DOHH2 (cell line): ENCODE results near the gene SORL1.
A peak's percentile ranks its signal among the peaks of the same experiment; 100 is the strongest.

ENCODE experiments used
- H3F3A ChIP-seq: fragments of 200-600 bp; sonication (generic), shearing (Covaris generic); 2 replicates; pipeline ENCODE4 v1.6.0; 2016; ENCODE audit warnings: antibody characterized with exemption, mild to moderate bottlenecking; ENCODE audit not compliant: control insufficient read depth, insufficient read depth
- H3K27ac ChIP-seq: fragments of 200-600 bp; sonication (generic); 2 replicates; pipeline ENCODE4 v1.5.1; 2014; ENCODE audit warnings: low read depth, mild to moderate bottlenecking, low read length, moderate library complexity
- H3K27me3 ChIP-seq: fragments of 200-600 bp; sonication (generic); 2 replicates; pipeline ENCODE4 v1.6.1; 2014; ENCODE audit warnings: mild to moderate bottlenecking, low read length, mixed read lengths; ENCODE audit not compliant: control insufficient read depth
- H3K36me3 ChIP-seq: fragments of 200-600 bp; sonication (generic); 2 replicates; pipeline ENCODE4 v1.6.1; 2014; ENCODE audit warnings: mild to moderate bottlenecking, low read length, moderate library complexity, mixed read lengths; ENCODE audit not compliant: control insufficient read depth
- H3K4me1 ChIP-seq: fragments of 200-600 bp; sonication (generic); 2 replicates; pipeline ENCODE4 v1.6.1; 2014; ENCODE audit warnings: mild to moderate bottlenecking, low read length, mixed read lengths; ENCODE audit not compliant: control insufficient read depth
- H3K4me2 ChIP-seq: fragments of 200-600 bp; sonication (generic); 2 replicates; pipeline ENCODE4 v1.6.0; 2014; ENCODE audit warnings: mild to moderate bottlenecking, low read length, moderate library complexity
- H3K4me3 ChIP-seq: fragments of 200-600 bp; sonication (generic); 2 replicates; pipeline ENCODE4 v1.5.1; 2014; ENCODE audit warnings: mild to moderate bottlenecking, low read length, mixed read lengths
- H3K79me2 ChIP-seq: fragments of 200-600 bp; sonication (generic); 2 replicates; pipeline ENCODE4 v1.6.1; 2014; ENCODE audit warnings: mild to moderate bottlenecking, low read length, mixed read lengths; ENCODE audit not compliant: control insufficient read depth
- H3K9me2 ChIP-seq: fragments of 200-600 bp; sonication (generic); replicated peaks from 2 replicates; pipeline ENCODE4 v1.6.1; 2014; ENCODE audit warnings: mild to moderate bottlenecking, low read length, mixed read lengths; ENCODE audit not compliant: control insufficient read depth
- H3K9me3 ChIP-seq: fragments of 200-600 bp; sonication (generic); 2 replicates; pipeline ENCODE4 v1.6.1; 2014; ENCODE audit warnings: antibody characterized with exemption, low read length, mixed read lengths; ENCODE audit not compliant: control insufficient read depth, insufficient read depth
- H4K20me1 ChIP-seq: fragments of 200-600 bp; sonication (generic); 2 replicates; pipeline ENCODE4 v1.6.0; 2014; ENCODE audit warnings: low read depth, mild to moderate bottlenecking, antibody characterized with exemption, low read length, moderate library complexity; ENCODE audit not compliant: control insufficient read depth, insufficient read depth
- EZH2phosphoT487 ChIP-seq: fragments of 200-600 bp; sonication (generic); IDR thresholded peaks from 2 replicates; pipeline ENCODE4 v1.6.1; 2017; ENCODE audit warnings: borderline replicate concordance, mild to moderate bottlenecking, antibody characterized with exemption, low read length, moderate library complexity, mixed read lengths
- TF ChIP-seq, protein P1 (sequence below): fragments of 200-600 bp; sonication (generic); IDR thresholded peaks from one replicate; pipeline ENCODE4 v1.5.1; 2014; ENCODE audit warnings: antibody characterized with exemption, mild to moderate bottlenecking, low read depth, low read length; ENCODE audit not compliant: poor library complexity, severe bottlenecking

The SORL1 gene

DNA sequence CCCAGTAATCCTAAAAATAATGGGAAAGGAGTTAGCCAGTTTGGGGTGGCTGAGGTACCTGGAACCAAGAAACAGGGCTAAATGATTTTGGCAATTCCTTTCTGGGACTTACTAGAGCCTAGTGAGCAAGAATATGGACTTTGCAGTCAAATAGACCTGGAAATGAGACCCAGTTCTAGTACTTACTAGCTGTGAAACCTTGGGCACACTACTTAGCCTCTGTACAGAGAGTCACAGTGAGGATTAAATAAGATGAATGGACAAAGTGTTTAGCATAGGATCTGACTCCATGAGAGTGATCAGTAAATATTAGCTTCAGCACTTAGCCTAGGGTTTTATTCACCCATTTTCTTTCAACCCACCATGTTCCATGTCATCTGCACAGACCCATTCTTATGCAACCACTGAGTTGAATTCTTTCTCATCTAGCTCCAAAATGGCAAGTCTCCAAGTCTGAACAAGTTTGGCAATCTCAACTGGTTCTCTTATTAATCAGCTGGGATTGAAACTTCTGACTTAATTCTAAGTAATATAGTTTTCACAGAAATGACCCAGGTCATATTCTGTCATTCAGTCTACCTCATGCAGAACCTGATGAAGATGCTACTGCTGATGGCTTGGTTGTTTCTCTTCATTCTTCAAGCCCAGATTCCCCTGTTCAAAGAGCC lies 15.0 kb upstream of the SORL1 start:
- no peak overlapping the region for H3K4me3 ChIP-seq
- peaks cover 16% of the 10 kb centered on the region for H3F3A ChIP-seq
- no peaks in the 10 kb centered on the region; the same call in 1 of the 2 replicates for H3K36me3 ChIP-seq
- no peaks in the 10 kb centered on the region for H3K9me2 ChIP-seq
- no peaks in the 10 kb centered on the region for H3K9me3 ChIP-seq
- H3K4me1 ChIP-seq = peaks cover 63% of the 10 kb centered on the region
- TF ChIP-seq EZH2phosphoT487 = no peak
- TF ChIP-seq, protein P1, sequence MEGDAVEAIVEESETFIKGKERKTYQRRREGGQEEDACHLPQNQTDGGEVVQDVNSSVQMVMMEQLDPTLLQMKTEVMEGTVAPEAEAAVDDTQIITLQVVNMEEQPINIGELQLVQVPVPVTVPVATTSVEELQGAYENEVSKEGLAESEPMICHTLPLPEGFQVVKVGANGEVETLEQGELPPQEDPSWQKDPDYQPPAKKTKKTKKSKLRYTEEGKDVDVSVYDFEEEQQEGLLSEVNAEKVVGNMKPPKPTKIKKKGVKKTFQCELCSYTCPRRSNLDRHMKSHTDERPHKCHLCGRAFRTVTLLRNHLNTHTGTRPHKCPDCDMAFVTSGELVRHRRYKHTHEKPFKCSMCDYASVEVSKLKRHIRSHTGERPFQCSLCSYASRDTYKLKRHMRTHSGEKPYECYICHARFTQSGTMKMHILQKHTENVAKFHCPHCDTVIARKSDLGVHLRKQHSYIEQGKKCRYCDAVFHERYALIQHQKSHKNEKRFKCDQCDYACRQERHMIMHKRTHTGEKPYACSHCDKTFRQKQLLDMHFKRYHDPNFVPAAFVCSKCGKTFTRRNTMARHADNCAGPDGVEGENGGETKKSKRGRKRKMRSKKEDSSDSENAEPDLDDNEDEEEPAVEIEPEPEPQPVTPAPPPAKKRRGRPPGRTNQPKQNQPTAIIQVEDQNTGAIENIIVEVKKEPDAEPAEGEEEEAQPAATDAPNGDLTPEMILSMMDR = no peak
- H3K27ac ChIP-seq = 0 out of 2 replicates have a peak overlapping the region, but pooled peaks have one; percentile 1
- no peaks in the 10 kb centered on the region for H3K27me3 ChIP-seq
- no peak overlapping the region for H3K4me2 ChIP-seq
- H4K20me1 ChIP-seq = no peaks in the 10 kb centered on the region
- H3K79me2 ChIP-seq = no peaks in the 10 kb centered on the region

- no peak overlapping the region for H3K4me3 ChIP-seq
- H3K9me3 ChIP-seq = no peaks in the 10 kb centered on the region
- TF ChIP-seq EZH2phosphoT487 = no peak
- TF ChIP-seq, protein P1 = no peak
- no peaks in the 10 kb centered on the region for H3K79me2 ChIP-seq
- no peaks in the 10 kb centered on the region for H4K20me1 ChIP-seq
- no peaks in the 10 kb centered on the region for H3K27me3 ChIP-seq
- no peaks in the 10 kb centered on the region for H3K36me3 ChIP-seq
- H3K4me2 ChIP-seq = no peak overlapping the region
- H3F3A ChIP-seq = peaks cover 14% of the 10 kb centered on the region
- peaks cover 59% of the 10 kb centered on the region for H3K4me1 ChIP-seq
- H3K27ac ChIP-seq = 0 out of 2 replicates have a peak overlapping the region, but pooled peaks have one; percentile 1
- no peaks in the 10 kb centered on the region for H3K9me2 ChIP-seq
Measured at GRCh38 chr11:121437686-121438078, 14.4 kb upstream of the SORL1 start.

DNA sequence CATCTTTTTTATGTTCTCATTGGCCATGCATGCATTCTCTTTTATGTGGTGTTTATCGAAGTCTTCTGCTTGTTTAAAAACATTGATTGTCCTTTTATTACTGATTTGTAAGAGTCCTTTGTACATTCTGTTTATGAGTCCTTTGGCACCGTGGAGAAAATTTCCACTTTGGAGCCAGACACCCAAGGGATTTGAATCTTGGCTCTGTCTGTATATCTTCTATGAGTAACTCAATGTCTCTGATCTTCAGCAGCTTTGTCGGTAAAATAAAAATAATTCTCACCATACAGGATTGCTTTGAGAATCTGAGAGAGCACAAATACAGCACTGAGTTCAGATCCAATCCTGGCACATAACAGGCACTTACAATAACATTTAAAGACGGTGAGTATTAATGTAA lies 12.8 kb upstream of the SORL1 start:
- Histone ChIP-seq H4K20me1 (no peaks in the 10 kb centered on the region), H3K9me2 (no peaks in the 10 kb centered on the region), H3K79me2 (no peaks in the 10 kb centered on the region), H3K4me2 (no peak overlapping the region), H3F3A (peaks cover 19% of the 10 kb centered on the region), H3K27ac (no peak overlapping the region), H3K4me1 (peaks cover 58% of the 10 kb centered on the region), H3K9me3 (no peaks in the 10 kb centered on the region), H3K27me3 (no peaks in the 10 kb centered on the region), H3K4me3 (no peak overlapping the region), H3K36me3 (peaks cover 6% of the 10 kb centered on the region)
- TF ChIP-seq EZH2phosphoT487 = no peak
- TF ChIP-seq, protein P1 = no peak
